NCI-H146 treated with DMSO at 0.1 percent for 48 hours (cell line): ENCODE measurements around the gene UBL3.

Experiments
- DNase-seq: peaks from one replicate; lab custom pipeline; 2025; ENCODE audit not compliant: unreplicated experiment; lab: John Stamatoyannopoulos, UW

The UBL3 gene

DNA sequence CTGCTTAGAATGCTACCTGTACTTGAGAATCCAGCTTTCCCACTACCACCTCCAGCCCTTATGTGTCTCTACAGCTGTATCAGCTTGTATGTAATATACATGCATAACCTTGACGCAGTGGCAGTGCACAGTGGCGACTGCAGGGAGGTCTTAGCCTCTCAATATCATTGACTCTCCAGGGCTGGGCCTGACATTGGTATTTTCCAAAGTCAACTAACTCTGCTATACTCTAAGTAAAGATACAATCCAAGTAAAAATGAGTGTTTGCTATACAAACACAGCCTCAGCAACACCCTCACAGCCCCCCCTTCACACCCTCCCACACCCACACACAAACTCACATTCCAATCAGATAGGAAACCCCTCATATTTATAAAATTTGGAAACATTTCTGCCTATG lies 6.7 kb upstream of the UBL3 start:
- DNase-seq = no peak

GRCh38 chr13:29856426-29856825 lies 6.0 kb upstream of the UBL3 start:
- no peak for DNase-seq

GRCh38 chr13:29855784-29856183 lies 5.4 kb upstream of the UBL3 start:
- DNase-seq = no peak

DNA sequence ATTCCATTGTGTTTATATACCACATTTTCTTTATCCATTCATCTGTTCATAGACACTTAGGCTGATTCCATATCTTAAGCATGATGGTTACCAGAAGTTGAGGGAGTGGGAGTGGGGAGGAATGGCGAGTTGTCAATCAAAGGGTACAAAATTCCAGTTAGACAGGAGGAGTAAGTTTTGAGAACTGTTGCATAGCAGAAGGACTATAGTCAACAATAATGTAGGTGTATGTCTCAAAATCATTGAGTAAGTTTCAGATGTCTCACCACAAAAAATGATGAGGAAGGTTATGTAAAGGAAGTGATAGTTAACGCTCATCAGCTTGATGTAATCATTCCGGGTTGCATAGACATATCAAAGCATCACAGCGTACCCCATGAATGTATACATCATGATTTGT lies 4.6 kb upstream of the UBL3 start:
- no peak for DNase-seq

DNA sequence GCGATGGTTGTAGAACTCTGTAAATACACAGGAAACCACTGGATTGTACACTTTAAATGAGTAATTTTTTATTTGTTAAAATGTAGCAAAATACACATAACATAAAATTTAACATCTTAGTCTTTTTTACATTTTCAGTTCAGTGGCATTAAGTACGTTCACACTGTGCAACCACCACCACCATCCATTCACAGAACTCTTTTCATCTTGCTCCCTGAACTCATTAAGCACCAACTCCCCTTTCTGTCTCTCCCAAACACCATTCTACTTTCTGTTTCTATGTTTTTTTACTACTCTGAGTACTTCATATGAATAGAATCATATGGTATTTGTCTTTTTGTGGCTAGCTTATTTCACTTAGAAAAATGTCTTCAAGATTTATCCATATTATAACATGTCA lies 2.7 kb upstream of the UBL3 start:
- no peak for DNase-seq

- DNase-seq = no peak
These were observed 2.1 kb upstream of the UBL3 start for GRCh38 chr13:29852472-29853054.

- DNase-seq = no peak
These were observed 645 bp downstream of the UBL3 start for GRCh38 chr13:29849731-29850212.

GRCh38 chr13:29849071-29849631 lies 1.3 kb downstream of the UBL3 start:
- DNase-seq = no peak

- DNase-seq = no peak
These were observed 2.9 kb downstream of the UBL3 start for GRCh38 chr13:29847501-29847983.

- DNase-seq = no peak
These were observed 3.8 kb downstream of the UBL3 start for GRCh38 chr13:29846475-29847256.

DNA sequence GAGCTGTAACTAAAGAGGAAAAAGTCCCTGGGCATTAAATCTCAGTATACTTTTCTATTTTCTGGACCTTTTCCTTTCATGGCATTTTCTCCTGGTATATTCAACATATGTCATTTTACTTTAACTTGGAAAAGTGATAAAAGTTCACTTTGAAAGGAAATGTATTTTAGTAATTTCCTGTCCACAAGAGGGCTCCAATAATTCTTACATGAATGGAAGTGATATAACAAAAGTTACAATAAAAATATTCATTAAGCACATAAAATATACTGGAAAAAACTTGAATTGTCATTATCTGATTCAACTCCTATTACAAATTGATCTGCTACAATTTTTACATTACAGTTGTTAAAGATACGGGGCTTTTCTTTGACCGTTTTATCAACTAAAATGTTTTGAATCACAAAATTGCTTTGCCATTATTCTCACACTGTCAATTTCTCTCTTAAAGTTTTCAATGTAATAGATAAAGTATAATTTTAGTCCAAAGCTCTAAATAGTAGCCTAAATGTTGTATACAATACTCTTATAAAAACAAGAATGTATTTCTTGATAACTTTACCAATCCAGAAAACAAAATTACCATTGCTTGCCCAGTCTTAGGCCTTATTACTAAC lies 4.9 kb downstream of the UBL3 start:
- DNase-seq = no peak

DNA sequence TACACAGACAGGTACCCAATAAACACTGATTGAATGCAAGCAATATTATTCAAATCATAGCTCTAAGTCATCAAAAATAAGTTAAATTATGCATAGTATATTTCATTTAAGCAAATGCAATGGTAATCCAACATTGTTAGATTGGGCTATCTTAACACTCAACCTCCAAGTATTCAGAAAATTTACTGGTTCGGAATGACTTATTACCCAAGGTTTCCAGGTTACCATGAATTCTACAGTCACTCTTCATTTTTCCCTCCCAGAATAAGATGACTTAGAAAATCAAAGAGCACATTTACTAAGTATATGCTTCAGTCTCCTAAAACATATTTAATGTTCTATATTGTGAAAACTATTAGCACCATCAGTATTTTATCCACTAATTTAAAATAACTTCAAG lies 6.0 kb downstream of the UBL3 start:
- no peak for DNase-seq

DNA sequence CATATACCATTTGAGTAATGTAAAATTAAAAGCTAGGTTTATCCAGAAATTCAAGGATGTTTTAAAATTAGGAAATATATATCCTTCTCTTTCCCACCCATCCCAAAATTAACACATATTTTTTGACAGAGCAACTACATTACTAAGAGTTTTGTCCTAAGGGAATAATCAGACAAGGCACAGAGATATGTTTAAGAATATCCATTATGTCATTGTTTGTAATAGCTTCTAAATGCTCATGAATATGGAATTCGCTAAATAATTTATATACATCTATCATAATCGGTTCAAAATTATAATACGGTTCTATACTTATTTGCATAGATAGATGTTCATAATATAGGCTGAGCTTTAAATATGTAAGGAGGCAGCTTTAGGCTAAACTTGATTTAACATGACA lies 9.8 kb downstream of the UBL3 start:
- DNase-seq = no peak

DNA sequence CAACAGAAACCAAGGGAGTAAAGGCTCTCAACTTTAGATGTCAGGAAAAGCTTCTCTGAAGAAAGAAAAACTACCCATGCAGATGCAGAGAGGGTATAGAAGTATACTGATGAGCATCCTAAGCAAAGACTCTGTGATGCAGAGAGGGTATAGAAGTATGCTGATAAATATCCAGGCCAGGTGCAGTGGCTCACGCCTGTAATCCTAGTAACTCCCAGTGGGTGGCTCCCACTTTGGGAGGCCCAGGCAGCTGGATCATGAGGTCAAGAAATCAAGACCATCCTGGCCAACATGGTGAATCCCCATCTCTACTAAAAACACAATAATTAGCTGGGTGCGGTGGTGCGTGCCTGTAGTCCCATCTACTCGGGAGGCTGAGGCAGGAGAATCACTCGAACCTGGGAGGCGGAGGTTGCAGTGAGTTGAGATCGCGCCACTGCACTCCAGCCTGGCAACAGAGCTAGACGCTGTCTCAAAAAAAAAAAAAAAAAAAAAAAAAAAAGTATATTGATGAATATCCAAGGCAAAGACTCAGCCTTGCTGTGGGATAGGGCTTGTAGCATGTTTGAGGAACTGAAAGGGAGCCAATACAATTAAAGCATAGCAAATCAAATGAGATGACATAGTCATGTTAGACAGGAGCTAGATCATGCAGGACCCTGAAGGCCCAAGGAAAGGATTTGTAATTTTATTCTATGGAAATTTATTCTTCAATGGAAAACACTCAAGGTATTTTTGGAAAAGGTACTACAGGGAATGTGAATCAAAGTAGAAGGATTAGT lies 14.9 kb downstream of the UBL3 start:
- DNase-seq = no peak

DNA sequence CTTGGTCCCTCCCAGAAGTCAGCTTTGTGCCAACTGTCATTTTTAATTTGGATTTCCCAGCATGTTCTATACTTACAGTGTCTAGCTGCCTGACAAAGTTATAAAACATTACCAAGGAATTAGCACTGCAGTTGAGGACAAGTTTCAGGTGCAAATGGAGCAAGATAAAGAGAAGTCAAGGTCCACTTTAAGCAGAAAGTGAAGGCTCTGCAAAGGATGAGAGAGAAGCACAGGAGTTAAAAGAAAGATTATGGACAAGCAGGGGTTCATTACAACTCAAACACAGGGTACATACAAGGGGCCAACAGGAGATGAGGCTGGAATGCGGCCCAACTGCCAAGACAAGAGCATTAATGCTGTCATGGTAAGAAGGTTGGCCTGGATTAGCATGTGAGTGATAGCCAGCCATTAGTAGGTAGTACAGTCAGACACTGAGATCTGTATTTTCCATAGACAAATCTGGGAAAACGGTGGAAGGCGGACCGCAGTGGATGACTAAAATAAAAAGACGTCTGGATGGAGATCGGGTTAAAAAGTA lies 17.6 kb downstream of the UBL3 start:
- no peak for DNase-seq

DNA sequence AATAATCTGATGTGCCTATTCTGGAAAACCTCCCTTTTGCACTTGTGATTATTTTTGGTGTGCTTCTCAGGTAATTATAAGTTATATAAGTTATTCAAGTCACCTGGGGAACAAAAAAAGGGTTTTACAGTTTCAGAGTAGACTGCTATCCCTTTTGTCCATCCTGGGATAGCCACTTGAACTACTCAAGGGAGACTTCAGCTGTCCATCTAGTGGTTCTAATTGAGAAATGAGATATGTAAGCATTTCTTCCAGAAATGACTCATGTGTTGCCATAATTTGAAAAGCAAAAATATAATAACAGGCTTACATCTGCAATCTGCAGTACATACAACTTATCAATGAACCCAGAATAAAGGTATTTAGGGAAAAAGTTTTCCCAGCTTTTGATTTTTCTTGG lies 20.4 kb downstream of the UBL3 start:
- DNase-seq = no peak

GRCh38 chr13:29819143-29819542 lies 31.3 kb downstream of the UBL3 start:
- DNase-seq = no peak

DNA sequence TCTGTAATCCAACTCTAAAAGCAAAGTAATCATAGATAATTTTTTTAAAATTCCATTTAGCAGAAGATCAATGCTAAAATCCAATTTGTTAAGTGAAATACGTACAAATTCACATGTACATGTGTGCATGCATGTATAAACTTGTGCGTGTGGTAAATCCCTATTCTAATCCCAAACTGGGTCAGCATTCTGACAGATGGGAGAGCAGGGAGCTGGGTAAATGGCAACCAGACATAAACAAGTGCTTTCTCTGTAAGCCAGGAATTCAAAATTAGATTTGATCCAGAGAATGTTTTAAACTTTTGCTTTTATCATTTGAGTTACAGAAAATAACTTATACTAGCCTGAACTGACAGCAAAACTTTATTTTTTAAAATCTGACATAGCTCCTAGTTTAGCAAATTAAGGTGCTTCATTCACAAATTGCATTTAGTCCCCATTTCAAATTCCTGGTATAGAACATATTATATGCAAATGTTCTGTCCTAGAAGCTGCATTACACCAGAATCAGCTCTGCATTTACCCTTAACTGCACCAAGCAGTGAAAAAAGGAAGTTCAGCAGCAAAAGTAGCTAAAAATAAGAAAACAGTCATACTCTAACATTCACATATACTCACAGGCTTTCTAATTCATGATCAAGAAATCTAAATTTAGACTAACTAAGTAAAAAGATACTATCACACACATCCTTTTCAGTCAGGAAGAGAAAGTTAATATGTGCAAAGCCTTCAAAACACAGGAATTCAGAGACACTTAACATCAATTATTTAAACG lies 32.6 kb downstream of the UBL3 start:
- DNase-seq = no peak

DNA sequence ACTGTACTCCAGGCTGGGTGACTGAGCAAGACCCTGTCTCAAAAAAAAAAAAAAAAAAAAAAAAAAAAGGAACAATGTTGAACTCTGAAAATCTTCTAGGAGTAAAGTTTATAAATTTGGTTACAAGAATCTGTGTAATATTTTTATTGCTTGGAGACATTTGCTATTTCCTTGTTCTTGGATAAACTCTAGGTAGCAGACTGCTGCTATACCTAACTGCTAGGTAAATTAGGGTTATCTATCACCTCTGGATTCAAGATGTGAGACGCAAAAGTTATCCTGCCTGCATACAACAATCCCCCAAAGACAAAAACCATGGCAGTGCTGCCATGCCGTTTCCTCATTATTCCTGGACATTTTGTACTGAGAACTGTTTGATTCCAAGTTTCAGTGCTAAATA lies 33.7 kb downstream of the UBL3 start:
- DNase-seq = no peak

DNA sequence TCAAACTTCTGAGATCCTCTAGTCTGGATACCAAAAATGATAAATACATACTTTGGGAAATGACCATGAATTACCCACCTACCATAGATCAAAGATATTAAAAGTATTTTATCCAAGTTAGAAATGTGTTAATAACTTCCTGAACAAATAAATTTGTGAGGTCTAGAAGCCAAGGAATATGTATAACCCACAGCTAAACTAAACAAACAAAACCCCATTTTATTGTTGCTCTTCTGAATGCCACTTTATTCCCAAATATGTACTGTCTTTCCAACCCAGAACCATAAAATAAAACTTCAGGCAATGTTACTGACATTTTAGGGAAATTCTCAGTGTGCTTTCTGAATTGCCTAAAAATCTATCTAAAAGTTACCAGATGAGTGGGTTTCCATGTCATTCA lies 35.1 kb downstream of the UBL3 start:
- no peak for DNase-seq
